Hepatocyte (in vitro differentiated cells): Measurements from ENCODE around the gene SEMA6A. TPM values are rescaled to one million over a fixed set of nuclear protein-coding genes. Genes with fewer than 3 reads are reported as not detected.

Experiments used
- DNase-seq: peaks from one replicate; pipeline ENCODE4 v3.0.0-alpha.2; 2016; ENCODE audit warnings: low spot score
- H2AFZ ChIP-seq: fragments of 200-600 bp; sonication (generic); 2 replicates; pipeline ENCODE4 v1.6.0; 2016; ENCODE audit warnings: antibody characterized with exemption, mild to moderate bottlenecking
- H3K27ac ChIP-seq: fragments of 200-600 bp; sonication (generic); 2 replicates; pipeline ENCODE4 v1.5.1; 2016; ENCODE audit warnings: mild to moderate bottlenecking
- H3K27me3 ChIP-seq: fragments of 200-600 bp; sonication (generic); 2 replicates; pipeline ENCODE4 v1.6.1; 2016
- H3K36me3 ChIP-seq: fragments of 200-600 bp; sonication (generic); replicated peaks from 2 replicates; pipeline ENCODE4 v1.5.1; 2016; ENCODE audit warnings: low read depth; ENCODE audit not compliant: insufficient read depth
- H3K4me1 ChIP-seq: fragments of 200-600 bp; sonication (generic); 2 replicates; pipeline ENCODE4 v1.5.1; 2016; ENCODE audit warnings: mild to moderate bottlenecking, moderate library complexity; ENCODE audit not compliant: insufficient read depth
- H3K4me2 ChIP-seq: fragments of 200-600 bp; sonication (generic); 2 replicates; pipeline ENCODE4 v1.6.0; 2016
- H3K4me3 ChIP-seq: fragments of 200-600 bp; sonication (generic); 2 replicates; pipeline ENCODE4 v1.5.1; 2016; ENCODE audit warnings: mild to moderate bottlenecking
- H3K79me2 ChIP-seq: fragments of 200-600 bp; sonication (generic); 2 replicates; pipeline ENCODE4 v1.6.0; 2017; ENCODE audit warnings: mild to moderate bottlenecking
- H3K9me2 ChIP-seq: fragments of 200-600 bp; sonication (generic); replicated peaks from 2 replicates; pipeline ENCODE4 v1.6.0; 2017; ENCODE audit warnings: mild to moderate bottlenecking; ENCODE audit not compliant: insufficient read depth
- H3K9me3 ChIP-seq: fragments of 200-600 bp; sonication (generic); 2 replicates; pipeline ENCODE4 v1.5.1; 2016; ENCODE audit warnings: low read depth, mild to moderate bottlenecking
- H4K20me1 ChIP-seq: fragments of 200-600 bp; sonication (generic); 2 replicates; pipeline ENCODE4 v1.6.0; 2016; ENCODE audit warnings: mild to moderate bottlenecking; ENCODE audit not compliant: insufficient read depth, poor library complexity, severe bottlenecking
- EZH2 ChIP-seq: fragments of 200-600 bp; sonication (generic); IDR thresholded peaks from 2 replicates; pipeline ENCODE4 v1.6.1; 2016; ENCODE audit warnings: antibody characterized with exemption, mild to moderate bottlenecking, borderline replicate concordance
- EZH2phosphoT487 ChIP-seq: fragments of 200-600 bp; sonication (generic); IDR thresholded peaks from one replicate; pipeline ENCODE4 v1.6.1; 2018; ENCODE audit warnings: antibody characterized with exemption, mild to moderate bottlenecking, low read depth, moderate library complexity; ENCODE audit not compliant: unreplicated experiment, severe bottlenecking
- WGBS: methylation state at CpG from one replicate; pipeline ENCODE4 v1.1.6; 2016; ENCODE audit warnings: low lambda C conversion rate; ENCODE audit errors: missing lambda C conversion rate; 5-methylcytosine and 5-hydroxymethylcytosine counted together
- polyA plus RNA-seq: library from polyadenylated mRNA; unstranded; fragments of >200 nt; fragmentation: Nextera tagmentation; extraction: Ambion mirVana; gene quantifications from 2 replicates; pipeline ENCODE4 v1.2.1, GENCODE V29; 2016
- total RNA-seq: library from RNA; depleted of rRNA; stranded (reverse); fragments of >200 nt; gene quantifications from 2 replicates; pipeline ENCODE4 v1.2.3, GENCODE V29; 2014
- TF ChIP-seq, protein P1 (sequence below): fragments of 200-600 bp; sonication (generic); IDR thresholded peaks from 2 replicates; pipeline ENCODE4 v1.5.1; 2016; ENCODE audit warnings: antibody characterized with exemption, mild to moderate bottlenecking; ENCODE audit not compliant: poor library complexity

SEMA6A gene
- total and polyA plus RNA-seq, 2 experiments from 2014 or later, result 38.2 to 68.6 TPM

DNA sequence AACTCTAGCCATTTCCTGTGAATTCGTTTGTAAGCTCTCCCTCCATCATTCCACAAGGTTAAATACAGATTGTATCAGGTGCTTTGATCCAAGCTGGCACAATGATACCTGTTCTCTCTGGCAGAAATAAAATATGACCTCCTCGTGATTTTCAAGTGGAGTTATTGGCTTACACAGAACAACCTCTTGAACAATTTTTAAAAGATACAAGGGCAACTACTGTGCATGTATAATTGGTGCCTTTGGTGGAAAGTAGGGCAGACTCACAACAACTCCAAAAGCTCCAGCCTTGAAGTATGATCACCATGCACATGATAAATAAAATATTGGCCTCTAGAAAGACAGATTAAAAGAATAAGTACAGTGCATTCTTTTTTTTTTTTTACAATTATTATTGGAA, 106.0 kb downstream of the SEMA6A start:
- Histone ChIP-seq H3K9me2 (no peaks in the 10 kb centered on the region), H3K4me1 (no peaks in the 10 kb centered on the region), H3K36me3 (no peaks in the 10 kb centered on the region), H3K9me3 (no peaks in the 10 kb centered on the region), H4K20me1 (no peaks in the 10 kb centered on the region), H3K4me2 (no peak overlapping the region), H3K27me3 (no peaks in the 10 kb centered on the region), H3K27ac (no peak overlapping the region), H3K4me3 (no peak overlapping the region), H2AFZ (no peak overlapping the region), H3K79me2 (no peaks in the 10 kb centered on the region)
- DNase-seq, result no peak
- TF ChIP-seq EZH2phosphoT487 (no peak), EZH2 (no peak)
- TF ChIP-seq, protein P1, sequence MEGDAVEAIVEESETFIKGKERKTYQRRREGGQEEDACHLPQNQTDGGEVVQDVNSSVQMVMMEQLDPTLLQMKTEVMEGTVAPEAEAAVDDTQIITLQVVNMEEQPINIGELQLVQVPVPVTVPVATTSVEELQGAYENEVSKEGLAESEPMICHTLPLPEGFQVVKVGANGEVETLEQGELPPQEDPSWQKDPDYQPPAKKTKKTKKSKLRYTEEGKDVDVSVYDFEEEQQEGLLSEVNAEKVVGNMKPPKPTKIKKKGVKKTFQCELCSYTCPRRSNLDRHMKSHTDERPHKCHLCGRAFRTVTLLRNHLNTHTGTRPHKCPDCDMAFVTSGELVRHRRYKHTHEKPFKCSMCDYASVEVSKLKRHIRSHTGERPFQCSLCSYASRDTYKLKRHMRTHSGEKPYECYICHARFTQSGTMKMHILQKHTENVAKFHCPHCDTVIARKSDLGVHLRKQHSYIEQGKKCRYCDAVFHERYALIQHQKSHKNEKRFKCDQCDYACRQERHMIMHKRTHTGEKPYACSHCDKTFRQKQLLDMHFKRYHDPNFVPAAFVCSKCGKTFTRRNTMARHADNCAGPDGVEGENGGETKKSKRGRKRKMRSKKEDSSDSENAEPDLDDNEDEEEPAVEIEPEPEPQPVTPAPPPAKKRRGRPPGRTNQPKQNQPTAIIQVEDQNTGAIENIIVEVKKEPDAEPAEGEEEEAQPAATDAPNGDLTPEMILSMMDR, result no peak
- WGBS, result 85% methylated on average over 2 of the region's 2 CpGs

DNA sequence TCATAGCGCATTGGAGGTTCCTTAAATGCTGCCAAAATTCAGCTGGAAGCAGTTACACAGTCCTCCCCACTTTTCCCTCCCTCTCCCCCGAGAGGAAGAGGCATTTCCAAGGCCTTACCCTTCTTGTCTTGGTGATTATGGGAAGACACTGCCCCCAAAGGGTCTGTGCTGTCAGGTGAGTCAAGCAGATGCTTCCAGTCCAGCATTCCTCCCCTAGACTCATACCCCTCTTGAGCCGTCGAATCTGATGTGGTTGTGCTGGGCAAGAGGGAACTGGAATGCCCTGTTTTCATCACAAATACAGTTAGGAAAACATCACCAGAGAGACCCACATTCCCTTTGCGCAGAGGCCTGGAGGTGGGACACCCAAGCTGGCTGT, 107.2 kb downstream of the SEMA6A start:
- Histone ChIP-seq H3K27ac (no peak overlapping the region), H3K4me3 (no peak overlapping the region), H4K20me1 (no peaks in the 10 kb centered on the region), H3K79me2 (no peaks in the 10 kb centered on the region), H2AFZ (no peak overlapping the region), H3K27me3 (no peaks in the 10 kb centered on the region), H3K36me3 (no peaks in the 10 kb centered on the region), H3K9me3 (no peaks in the 10 kb centered on the region), H3K4me1 (no peaks in the 10 kb centered on the region), H3K4me2 (no peak overlapping the region), H3K9me2 (no peaks in the 10 kb centered on the region)
- 94% methylated on average over 5 of the region's 5 CpGs for WGBS
- DNase-seq, result no peak
- no peak for TF ChIP-seq EZH2phosphoT487
- no peak for TF ChIP-seq EZH2
- TF ChIP-seq, protein P1, result no peak

DNA sequence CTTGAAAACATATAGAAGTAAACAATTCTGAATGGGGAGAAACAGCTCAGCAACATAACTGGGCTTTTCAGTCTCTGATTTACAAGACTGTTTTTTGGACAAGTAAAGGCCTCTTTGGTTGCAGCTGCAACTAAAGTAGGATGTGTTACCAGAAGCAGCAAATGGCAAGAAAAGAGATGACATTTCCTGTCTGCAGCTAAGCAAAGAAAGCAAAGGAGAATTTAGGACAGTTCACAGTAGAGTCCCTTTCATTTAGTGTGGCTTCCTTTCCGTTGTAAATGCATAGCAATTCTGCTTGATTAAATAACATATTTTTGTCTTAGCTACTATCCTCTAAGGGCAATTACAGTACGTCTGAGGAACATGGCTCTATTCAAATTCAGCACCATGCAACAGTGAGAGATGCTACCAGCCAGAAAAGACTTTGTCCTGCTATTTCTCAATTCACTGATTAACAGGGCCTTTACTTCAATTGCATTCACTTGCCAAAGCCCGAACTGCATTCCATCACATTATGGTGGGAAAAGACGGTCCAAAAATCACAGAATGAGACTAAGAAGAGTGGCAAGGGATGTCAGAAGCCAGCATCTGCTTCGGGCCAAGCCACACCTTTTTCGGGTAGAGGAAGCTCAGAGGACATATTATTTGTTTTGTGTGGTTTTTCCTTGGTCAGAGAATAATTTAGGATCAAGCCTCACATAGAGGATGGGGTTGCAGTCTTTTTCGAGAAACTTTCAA, 107.7 kb downstream of the SEMA6A start:
- Histone ChIP-seq H3K4me3 (no peak overlapping the region), H3K9me2 (no peaks in the 10 kb centered on the region), H3K36me3 (no peaks in the 10 kb centered on the region), H3K27me3 (no peaks in the 10 kb centered on the region), H3K27ac (no peak overlapping the region), H2AFZ (no peak overlapping the region), H4K20me1 (no peaks in the 10 kb centered on the region), H3K4me2 (no peak overlapping the region), H3K9me3 (no peaks in the 10 kb centered on the region), H3K79me2 (no peaks in the 10 kb centered on the region), H3K4me1 (no peaks in the 10 kb centered on the region)
- no peak for DNase-seq
- WGBS, result 90% methylated on average over 7 of the region's 7 CpGs
- no peak for TF ChIP-seq EZH2
- no peak for TF ChIP-seq EZH2phosphoT487
- TF ChIP-seq, protein P1, result no peak
